ENCODE data around the gene MYRIP. TPM values are rescaled to one million over a fixed set of nuclear protein-coding genes. Genes with fewer than 3 reads are reported as not detected.

The MYRIP gene
- total and polyA plus RNA-seq, 3 donors from 2014 or later, result 2.4 to 5.8 (median 4.8) TPM

- intact Hi-C loops (cut with DNase I; ENCODE audit: low total_unique reads), result no loop called here
- TF ChIP-seq POLR2A (IDR thresholded peaks at IDR 0.05), result no peak
- TF ChIP-seq CTCF (IDR thresholded peaks at IDR 0.05), result no peak
These were observed 162.2 kb downstream of the MYRIP start for GRCh38 chr3:39971559-39972031.

GRCh38 chr3:39972508-39972907, 163.1 kb downstream of the MYRIP start:
- DNase-seq, result no peak
- Histone ChIP-seq H3K36me3 (ENCODE audit: low read depth, missing control alignments) (no peaks in the 10 kb centered on the region), H3K27ac (no peak overlapping the region), H3K4me3 (no peak overlapping the region), H3K9me3 (no peaks in the 10 kb centered on the region), H3K4me1 (no peaks in the 10 kb centered on the region), H3K27me3 (no peaks in the 10 kb centered on the region)
- TF ChIP-seq POLR2A (IDR thresholded peaks at IDR 0.05), result no peak
- no peak for TF ChIP-seq CTCF (IDR thresholded peaks at IDR 0.05)
- intact Hi-C loops (cut with DNase I; ENCODE audit: low total_unique reads), result no loop called here
- 89 to 94% methylated on average over 5 of the region's 5 CpGs for WGBS, 2 donors

More at GRCh38 chr3:39971559-39972031, 162.2 kb downstream of the MYRIP start:
- H3K4me1 ChIP-seq, result no peaks in the 10 kb centered on the region
- DNase-seq, result no peak
- H3K36me3 ChIP-seq (ENCODE audit: low read depth, missing control alignments), result no peaks in the 10 kb centered on the region
- no peak overlapping the region for H3K4me3 ChIP-seq
- whole genome bisulfite sequencing, 2 donors, result 71 to 87% methylated on average over 3 of the region's 3 CpGs
- H3K27ac ChIP-seq, result no peak overlapping the region
- no peaks in the 10 kb centered on the region for H3K27me3 ChIP-seq
- H3K9me3 ChIP-seq, result no peaks in the 10 kb centered on the region

- Histone ChIP-seq H3K4me1 (no peaks in the 10 kb centered on the region), H3K27ac (no peak overlapping the region), H3K9me3 (no peaks in the 10 kb centered on the region), H3K4me3 (no peak overlapping the region), H3K36me3 (ENCODE audit: low read depth, missing control alignments) (no peaks in the 10 kb centered on the region), H3K27me3 (no peaks in the 10 kb centered on the region)
- WGBS, 2 donors, result 75 to 77% methylated on average over 6 of the region's 6 CpGs
- no peak for DNase-seq
- intact Hi-C loops (cut with DNase I; ENCODE audit: low total_unique reads), result no loop called here
- TF ChIP-seq CTCF (IDR thresholded peaks at IDR 0.05) (no peak), POLR2A (IDR thresholded peaks at IDR 0.05) (no peak)
These were observed 167.8 kb downstream of the MYRIP start for GRCh38 chr3:39977058-39977794.

- H3K36me3 ChIP-seq (ENCODE audit: low read depth, missing control alignments), result no peaks in the 10 kb centered on the region
- 38 to 56% methylated on average over 3 of the region's 3 CpGs for WGBS, 2 donors
- H3K27me3 ChIP-seq, result no peaks in the 10 kb centered on the region
- intact Hi-C loops (cut with DNase I; ENCODE audit: low total_unique reads), result no loop called here
- no peak overlapping the region for H3K27ac ChIP-seq
- H3K9me3 ChIP-seq, result no peaks in the 10 kb centered on the region
- H3K4me1 ChIP-seq, result no peaks in the 10 kb centered on the region
- no peak for DNase-seq
- no peak for TF ChIP-seq CTCF (IDR thresholded peaks at IDR 0.05)
- TF ChIP-seq POLR2A (IDR thresholded peaks at IDR 0.05), result no peak
- H3K4me3 ChIP-seq, result no peak overlapping the region
These were observed 168.9 kb downstream of the MYRIP start for GRCh38 chr3:39978308-39978707.

GRCh38 chr3:39980058-39980457, 170.6 kb downstream of the MYRIP start:
- no peak for TF ChIP-seq CTCF (IDR thresholded peaks at IDR 0.05)
- no peak for TF ChIP-seq POLR2A (IDR thresholded peaks at IDR 0.05)
- Histone ChIP-seq H3K4me1 (no peaks in the 10 kb centered on the region), H3K9me3 (no peaks in the 10 kb centered on the region), H3K27me3 (no peaks in the 10 kb centered on the region), H3K4me3 (no peak overlapping the region), H3K36me3 (ENCODE audit: low read depth, missing control alignments) (no peaks in the 10 kb centered on the region), H3K27ac (no peak overlapping the region)
- WGBS, 2 donors, result 66 to 78% methylated on average over 4 of the region's 4 CpGs
- DNase-seq, result no peak
- intact Hi-C loops (cut with DNase I; ENCODE audit: low total_unique reads), result no loop called here

Data from testis (tissue), 3 donors.